ENCODE measurements around the gene PPM1B.
"Not testable (repeated sequence)": the region's sequence is repeated elsewhere in the genome, so short reads cannot be mapped to it uniquely, and the experiment has no call there.

PPM1B gene

GRCh38 chr2:44195714-44196113 is 27.0 kb downstream of the PPM1B start:
- in situ Hi-C loops (cut with MboI; ENCODE audit: low sequenced_read_pairs) = no loop called here

GRCh38 chr2:44197816-44198215 is 29.1 kb downstream of the PPM1B start:
- in situ Hi-C loops (cut with MboI; ENCODE audit: low sequenced_read_pairs) = no loop called here

GRCh38 chr2:44200011-44200410 is 31.3 kb downstream of the PPM1B start:
- in situ Hi-C loops (cut with MboI; ENCODE audit: low sequenced_read_pairs) = no loop called here

GRCh38 chr2:44200759-44201158 is 32.1 kb downstream of the PPM1B start:
- in situ Hi-C loops (cut with MboI; ENCODE audit: low sequenced_read_pairs) = no loop called here

GRCh38 chr2:44201648-44202165 is 33.0 kb downstream of the PPM1B start:
- in situ Hi-C loops (cut with MboI; ENCODE audit: low sequenced_read_pairs) = no loop called here

- in situ Hi-C loops (cut with MboI; ENCODE audit: low sequenced_read_pairs) = no loop called here
Observed at GRCh38 chr2:44203542-44203941, 34.9 kb downstream of the PPM1B start.

GRCh38 chr2:44205169-44205568 is 36.5 kb downstream of the PPM1B start:
- in situ Hi-C loops (cut with MboI; ENCODE audit: low sequenced_read_pairs) = no loop called here

GRCh38 chr2:44207102-44207501 is 38.4 kb downstream of the PPM1B start:
- in situ Hi-C loops (cut with MboI; ENCODE audit: low sequenced_read_pairs) = no loop called here

- in situ Hi-C loops (cut with MboI; ENCODE audit: low sequenced_read_pairs) = not testable (repeated sequence)
Observed at GRCh38 chr2:44207648-44208047, 39.0 kb downstream of the PPM1B start.

GRCh38 chr2:44210362-44210761 is 41.7 kb downstream of the PPM1B start:
- in situ Hi-C loops (cut with MboI; ENCODE audit: low sequenced_read_pairs) = no loop called here

GRCh38 chr2:44211183-44211582 is 42.5 kb downstream of the PPM1B start:
- in situ Hi-C loops (cut with MboI; ENCODE audit: low sequenced_read_pairs) = no loop called here

GRCh38 chr2:44212302-44212701 is 43.6 kb downstream of the PPM1B start:
- in situ Hi-C loops (cut with MboI; ENCODE audit: low sequenced_read_pairs) = no loop called here

GRCh38 chr2:44215827-44216226 is 47.2 kb downstream of the PPM1B start:
- in situ Hi-C loops (cut with MboI; ENCODE audit: low sequenced_read_pairs) = no loop called here

GRCh38 chr2:44218771-44219170 is 50.1 kb downstream of the PPM1B start:
- in situ Hi-C loops (cut with MboI; ENCODE audit: low sequenced_read_pairs) = no loop called here

- in situ Hi-C loops (cut with MboI; ENCODE audit: low sequenced_read_pairs) = no loop called here
Observed at GRCh38 chr2:44226753-44227152, 58.1 kb downstream of the PPM1B start.

GRCh38 chr2:44230378-44230777 is 61.7 kb downstream of the PPM1B start:
- in situ Hi-C loops (cut with MboI; ENCODE audit: low sequenced_read_pairs) = no loop called here

GRCh38 chr2:44233450-44234128 is 64.9 kb downstream of the PPM1B start:
- in situ Hi-C loops (cut with MboI; ENCODE audit: low sequenced_read_pairs) = no loop called here

- in situ Hi-C loops (cut with MboI; ENCODE audit: low sequenced_read_pairs) = no loop called here
Observed at GRCh38 chr2:44237221-44237620, 68.5 kb downstream of the PPM1B start.

GRCh38 chr2:44242904-44243303 is 74.2 kb downstream of the PPM1B start:
- in situ Hi-C loops (cut with MboI; ENCODE audit: low sequenced_read_pairs) = no loop called here

- in situ Hi-C loops (cut with MboI; ENCODE audit: low sequenced_read_pairs) = no loop called here
Observed at GRCh38 chr2:44244135-44244871, 75.6 kb downstream of the PPM1B start.

GRCh38 chr2:44245083-44245861 is 76.6 kb downstream of the PPM1B start:
- in situ Hi-C loops (cut with MboI; ENCODE audit: low sequenced_read_pairs) = no loop called here

GRCh38 chr2:44246436-44246835 is 77.8 kb downstream of the PPM1B start:
- in situ Hi-C loops (cut with MboI; ENCODE audit: low sequenced_read_pairs) = no loop called here

Data from hTERT RPE-1 (cell line).